Measurements from ENCODE around the gene OPN4. TPM values are rescaled to one million over a fixed set of nuclear protein-coding genes. Genes with fewer than 3 reads are reported as not detected.

Gene OPN4
- total and polyA plus RNA-seq, 2 of the 8 experiments (the other 6 are each of a cell fraction or from before 2014, with no cell fraction given), result not detected

GRCh38 chr10:86630079-86630478, 24.3 kb upstream of the OPN4 start:
- Histone ChIP-seq H3K4me3 (ENCODE audit: extremely low read depth in 1 of 4, insufficient read depth in 2 of 4, low read depth in 3 of 4, low read length in 4 of 4) (no peak overlapping the region), H3K18ac (ENCODE audit: extremely low read depth, low read length) (no peak overlapping the region), H3K36me3 (ENCODE audit: control insufficient read depth in 2 of 4, insufficient read depth in 4 of 4, low read length in 3 of 4) (no peaks in the 10 kb centered on the region), H2BK5ac (ENCODE audit: low read depth, low read length) (no peak overlapping the region), H3K23me2 (ENCODE audit: low read depth, low read length) (peaks cover 2% of the 10 kb centered on the region; the same call in 1 of the 2 replicates), H4K8ac (ENCODE audit: extremely low read depth, insufficient read depth, low read length) (no peak overlapping the region), H2AK5ac (ENCODE audit: low read depth, low read length) (no peak overlapping the region), H3K9me3 (ENCODE audit: insufficient read depth in 2 of 2, low read depth in 1 of 2, low read length in 1 of 2) (no peaks in the 10 kb centered on the region), H4K5ac (ENCODE audit: insufficient read length, low read depth, low read length) (no peak overlapping the region), H2BK15ac (ENCODE audit: low read length) (no peak overlapping the region), H3K79me1 (ENCODE audit: low read depth, low read length) (no peaks in the 10 kb centered on the region), H3K4me2 (ENCODE audit: insufficient read depth in 1 of 2, low read depth in 2 of 2, low read length in 2 of 2) (no peak overlapping the region), H4K20me1 (replicated peaks in 1 of 2; ENCODE audit: control insufficient read depth in 1 of 2, insufficient read depth in 2 of 2, low read length in 2 of 2) (no peaks in the 10 kb centered on the region), H2BK12ac (ENCODE audit: low read depth, low read length) (no peak overlapping the region), H3K23ac (ENCODE audit: insufficient read length) (no peak overlapping the region), H3K4me1 (replicated peaks in 1 of 4; ENCODE audit: control insufficient read depth in 3 of 4, insufficient read depth in 4 of 4, low read length in 3 of 4) (peaks cover 0 to 9% (median 3%) of the 10 kb centered on the region in 4 experiments; a peak in 5 of 7 replicates), H3K56ac (replicated peaks; ENCODE audit: insufficient read length, low read depth, low read length) (no peak overlapping the region), H3K79me2 (ENCODE audit: control insufficient read depth in 1 of 2, insufficient read depth in 2 of 2, low read length in 2 of 2) (no peaks in the 10 kb centered on the region), H3K9ac (replicated peaks in 1 of 4; ENCODE audit: extremely low read depth in 1 of 4, low read depth in 3 of 4, low read length in 3 of 4) (no peak overlapping the region), H4K91ac (replicated peaks; ENCODE audit: insufficient read length, low read length) (no peak overlapping the region), H3K27me3 (replicated peaks in 1 of 4; ENCODE audit: control insufficient read depth in 3 of 4, extremely low read depth in 1 of 4, insufficient read depth in 3 of 4, low read length in 3 of 4) (peaks cover 0 to 23% (median 12%) of the 10 kb centered on the region in 4 experiments; a peak in 5 of 7 replicates), H2AFZ (ENCODE audit: low read length) (no peak overlapping the region), H3K4ac (replicated peaks; ENCODE audit: insufficient read length, low read depth, low read length) (no peak overlapping the region), H2BK120ac (replicated peaks; ENCODE audit: low read depth, low read length) (no peak overlapping the region), H3K27ac (ENCODE audit: low read depth, low read length) (no peak overlapping the region), H3K14ac (ENCODE audit: insufficient read length) (no peak overlapping the region), H2BK20ac (ENCODE audit: low read length) (no peak overlapping the region)
- CTCF ChIA-PET (ENCODE audit: partially characterized antibody), result interaction anchor here (0.7 to 8.0 kb wide), 7 partner anchors 14 to 230 kb away, joined by 3 to 57 read pairs (median 3); no protein-coding TSS in a partner anchor
- WGBS, 2 experiments (ENCODE audit: extremely low coverage in 1 of 2, insufficient coverage in 1 of 2, insufficient read length in 1 of 2, insufficient replicate concordance in 2 of 2, low coverage in 1 of 2, low lambda C conversion rate in 2 of 2, missing lambda C conversion rate in 1 of 2), result 47% methylated on average over 2 of the region's 2 CpGs; no CpG with 5 or more reads in 1 of the 2 experiments
- POLR2A ChIA-PET (ENCODE audit: partially characterized antibody), result no interaction called here
- DNase-seq (ENCODE audit: low read depth in 1 of 2, low spot score in 2 of 2) (no peak), FAIRE-seq (no peak)
- TF ChIP-seq SIN3A (conservative IDR thresholded peaks at IDR 0.05 in 1 of 2, IDR thresholded peaks at IDR 0.05 in 1 of 2; ENCODE audit: low read depth in 1 of 2, low read length in 2 of 2) (no peak), JUND (IDR thresholded peaks at IDR 0.05; ENCODE audit: low read length) (no peak), KDM4A (IDR thresholded peaks at IDR 0.05; ENCODE audit: low read depth, low read length, severe bottlenecking) (no peak), CTBP2 (IDR thresholded peaks at IDR 0.05; ENCODE audit: borderline replicate concordance, insufficient read depth, insufficient read length, low read length) (no peak), PHF8 (conservative IDR thresholded peaks at IDR 0.05; ENCODE audit: low read depth, low read length) (no peak), SIX5 (IDR thresholded peaks at IDR 0.05; ENCODE audit: low read depth, low read length) (no peak), TAF1 (IDR thresholded peaks at IDR 0.05; ENCODE audit: low read depth, low read length) (no peak), USF2 (IDR thresholded peaks at IDR 0.05; ENCODE audit: low read length) (no peak), EZH2 (IDR thresholded peaks at IDR 0.05; ENCODE audit: low read depth, low read length, severe bottlenecking) (no peak), POLR2A (IDR thresholded peaks at IDR 0.05; ENCODE audit: control extremely low read depth in 1 of 2, low read depth in 2 of 2, low read length in 2 of 2) (no peak), SP2 (IDR thresholded peaks at IDR 0.05; ENCODE audit: low read length) (no peak), CEBPB (IDR thresholded peaks at IDR 0.05; ENCODE audit: low read depth, low read length) (no peak), KDM5A (IDR thresholded peaks at IDR 0.05; ENCODE audit: low read length) (no peak), EGR1 (IDR thresholded peaks at IDR 0.05; ENCODE audit: borderline replicate concordance, low read depth, low read length) (no peak)

All from H1 (cell line).